NCI-H2196 (cell line): ENCODE data around the gene BMPER.
A peak's percentile ranks its signal among the peaks of the same experiment; 100 is the strongest.

Source experiments
- DNase-seq: peaks from one replicate; lab custom pipeline; 2025; ENCODE audit not compliant: unreplicated experiment; lab: John Stamatoyannopoulos, UW

BMPER gene

GRCh38 chr7:34131371-34131770 is 226.0 kb downstream of the BMPER start:
- no peak for DNase-seq

- peak; percentile 10 for DNase-seq
These were observed 228.1 kb downstream of the BMPER start for GRCh38 chr7:34133356-34133982.

GRCh38 chr7:34133983-34134782 is 228.8 kb downstream of the BMPER start:
- DNase-seq: peak; percentile 59

- no peak for DNase-seq
These were observed 230.6 kb downstream of the BMPER start for GRCh38 chr7:34135924-34136323.

- no peak for DNase-seq
These were observed 231.4 kb downstream of the BMPER start for GRCh38 chr7:34136698-34137097.

GRCh38 chr7:34137176-34137575 is 231.8 kb downstream of the BMPER start:
- DNase-seq: no peak

- peak; percentile 59 for DNase-seq
These were observed 233.1 kb downstream of the BMPER start for GRCh38 chr7:34138483-34138882.

- no peak for DNase-seq
These were observed 233.7 kb downstream of the BMPER start for GRCh38 chr7:34139086-34139485.

- DNase-seq: no peak
These were observed 234.7 kb downstream of the BMPER start for GRCh38 chr7:34140066-34140465.

- DNase-seq: no peak
These were observed 238.1 kb downstream of the BMPER start for GRCh38 chr7:34143402-34143801.

- no peak for DNase-seq
These were observed 240.3 kb downstream of the BMPER start for GRCh38 chr7:34145603-34146002.

GRCh38 chr7:34153656-34154270 is 248.4 kb downstream of the BMPER start:
- DNase-seq: no peak

GRCh38 chr7:34155220-34155908 is 250.0 kb downstream of the BMPER start:
- no peak for DNase-seq

- DNase-seq: no peak
These were observed 251.0 kb downstream of the BMPER start for GRCh38 chr7:34156336-34156735.

GRCh38 chr7:34157137-34157536 is 251.8 kb downstream of the BMPER start:
- DNase-seq: no peak

- DNase-seq: peak; percentile 8
These were observed 253.2 kb downstream of the BMPER start for GRCh38 chr7:34158368-34159153.

GRCh38 chr7:34160261-34160752 is 255.0 kb downstream of the BMPER start:
- DNase-seq: no peak

GRCh38 chr7:34162027-34162565 is 256.8 kb downstream of the BMPER start:
- no peak for DNase-seq

GRCh38 chr7:34162677-34163076 is 257.3 kb downstream of the BMPER start:
- no peak for DNase-seq

GRCh38 chr7:34163956-34164355 is 258.6 kb downstream of the BMPER start:
- DNase-seq: no peak
